Suppressor macrophage (primary cell): ENCODE measurements around the gene ATP6V1E1.

Experiments used
- DNase-seq, 4 experiments: peaks; one replicate each; pipeline ENCODE4 v3.0.0-alpha.2; 2020 to 2022

ATP6V1E1 gene

GRCh38 chr22:17633998-17634323 is 5.4 kb upstream of the ATP6V1E1 start:
- no peak for DNase-seq

GRCh38 chr22:17633217-17633997 is 4.9 kb upstream of the ATP6V1E1 start:
- DNase-seq = no peak

- no peak for DNase-seq
Measured at GRCh38 chr22:17631076-17631565, 2.6 kb upstream of the ATP6V1E1 start.

DNA sequence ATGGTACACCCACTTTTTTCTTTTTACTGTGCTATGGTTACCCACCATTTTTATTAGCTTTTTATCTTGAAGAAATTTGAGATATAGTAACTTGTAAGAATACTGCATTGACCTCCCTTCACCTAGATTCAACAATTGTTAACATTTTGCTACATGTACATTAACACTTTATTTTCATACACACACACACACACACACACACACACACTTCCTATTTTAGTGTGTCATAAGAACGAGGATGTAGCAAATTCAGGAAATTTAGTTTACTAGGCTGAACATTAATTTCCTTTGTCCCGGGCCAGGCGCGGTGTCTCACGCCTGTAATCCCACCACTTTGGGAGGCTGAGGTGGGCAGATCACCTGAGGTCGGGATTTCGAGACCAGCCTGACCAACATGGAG is 1.1 kb upstream of the ATP6V1E1 start:
- DNase-seq = peak; percentile 47 to 80 (median 56)

GRCh38 chr22:17629173-17629489 is 582 bp upstream of the ATP6V1E1 start:
- no peak for DNase-seq

DNA sequence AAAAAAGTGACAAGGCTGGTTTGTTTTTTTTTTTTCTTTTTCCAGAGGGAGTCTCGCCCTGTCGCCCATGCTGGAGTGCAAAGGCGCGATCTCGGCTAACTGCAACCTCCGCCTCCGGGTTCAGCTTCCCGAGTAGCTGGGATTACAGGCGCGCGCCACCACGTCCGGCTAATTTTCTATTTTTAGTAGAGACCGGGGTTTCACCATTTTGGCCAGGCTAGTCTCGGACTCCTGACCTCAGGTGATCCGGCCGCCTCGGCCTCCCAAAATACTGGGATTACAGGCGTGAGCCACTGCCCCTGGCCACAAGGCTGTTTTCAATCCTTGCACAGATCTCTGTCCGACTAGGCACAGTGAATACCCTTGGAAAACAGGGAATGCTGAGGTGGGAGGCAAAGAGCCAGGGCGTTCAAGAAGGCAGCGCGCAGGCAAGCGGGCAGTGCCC is 566 bp downstream of the ATP6V1E1 start:
- peak; percentile 17 to 56 (median 34) for DNase-seq

- DNase-seq = no peak
Measured at GRCh38 chr22:17613280-17613679, 15.3 kb downstream of the ATP6V1E1 start.

DNA sequence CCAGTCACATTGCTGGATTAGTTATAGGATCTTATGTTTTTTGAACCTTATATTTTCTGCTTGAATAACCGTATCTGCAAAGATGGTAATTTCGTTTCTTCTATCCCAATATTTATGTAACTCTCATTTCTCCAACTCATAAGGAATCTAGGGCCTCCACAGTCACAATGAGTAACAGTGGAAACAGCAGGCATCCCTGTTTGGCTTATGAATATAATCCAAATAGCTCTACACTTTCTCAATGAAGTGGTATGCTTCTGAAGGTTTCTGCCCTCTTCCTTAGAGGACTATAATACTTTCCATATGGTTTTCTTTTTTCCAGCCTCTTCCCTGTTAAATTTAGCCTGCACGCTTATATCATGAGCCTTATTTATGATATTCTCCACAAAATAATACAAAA is 16.5 kb downstream of the ATP6V1E1 start:
- DNase-seq = no peak

GRCh38 chr22:17607891-17608521 is 20.5 kb downstream of the ATP6V1E1 start:
- DNase-seq = no peak

- no peak for DNase-seq
Measured at GRCh38 chr22:17606496-17606895, 22.1 kb downstream of the ATP6V1E1 start.

DNA sequence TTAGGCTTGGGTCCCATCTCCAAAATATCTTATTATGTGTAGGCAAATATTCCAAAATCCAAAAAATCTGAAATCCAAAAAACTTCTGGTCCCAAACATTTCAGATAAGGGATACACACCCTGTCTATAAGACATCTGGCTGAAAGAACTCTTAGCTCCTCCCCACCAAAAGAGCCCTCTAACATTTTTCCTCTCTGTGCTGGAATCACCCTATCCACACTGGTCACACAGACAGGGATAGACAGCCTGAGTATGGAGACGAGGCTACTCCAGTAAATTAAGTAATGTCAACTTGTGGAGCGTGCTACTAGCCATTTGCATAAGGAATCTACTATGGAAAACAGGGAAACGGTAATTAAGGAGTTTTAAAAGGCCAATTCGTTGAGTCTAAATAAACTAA is 24.9 kb downstream of the ATP6V1E1 start:
- no peak for DNase-seq

DNA sequence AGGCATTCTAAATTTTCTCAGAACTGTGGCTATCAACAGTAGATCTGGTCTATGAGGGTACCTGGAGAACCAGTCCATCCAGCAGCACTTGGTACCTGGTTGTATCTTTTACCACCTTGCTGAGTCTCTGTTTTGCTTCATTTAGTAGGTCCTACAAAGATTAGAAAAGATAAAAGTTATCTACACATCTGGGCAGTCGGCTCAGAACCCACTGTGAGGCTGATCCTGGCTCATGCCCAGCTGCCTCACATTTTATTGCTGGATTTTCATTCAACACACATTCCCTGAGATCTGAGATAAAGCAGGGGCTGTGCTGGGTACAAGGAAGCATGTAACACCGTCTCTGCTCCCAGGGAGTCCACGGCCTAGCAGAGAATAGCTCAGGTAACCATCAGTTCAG is 27.5 kb downstream of the ATP6V1E1 start:
- DNase-seq = no peak

DNA sequence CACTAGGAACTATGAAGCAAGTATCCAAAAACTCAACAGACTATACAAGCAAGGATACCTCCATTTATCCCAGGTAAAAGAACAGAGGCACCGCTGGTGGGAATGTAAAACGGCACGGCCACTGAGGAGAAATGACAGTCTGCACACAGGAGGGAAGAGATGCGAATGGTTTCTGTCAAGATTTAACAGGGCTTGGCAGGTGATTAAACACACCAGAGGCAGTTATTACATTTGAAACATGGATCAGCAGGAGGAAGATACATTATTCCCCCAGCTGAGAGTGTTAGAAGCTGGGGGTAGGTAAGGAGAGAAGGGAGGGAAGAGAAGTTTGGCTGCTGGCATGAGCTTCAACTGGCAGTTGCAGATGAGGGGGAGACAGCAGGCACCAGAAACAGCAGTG is 30.2 kb downstream of the ATP6V1E1 start:
- no peak for DNase-seq

DNA sequence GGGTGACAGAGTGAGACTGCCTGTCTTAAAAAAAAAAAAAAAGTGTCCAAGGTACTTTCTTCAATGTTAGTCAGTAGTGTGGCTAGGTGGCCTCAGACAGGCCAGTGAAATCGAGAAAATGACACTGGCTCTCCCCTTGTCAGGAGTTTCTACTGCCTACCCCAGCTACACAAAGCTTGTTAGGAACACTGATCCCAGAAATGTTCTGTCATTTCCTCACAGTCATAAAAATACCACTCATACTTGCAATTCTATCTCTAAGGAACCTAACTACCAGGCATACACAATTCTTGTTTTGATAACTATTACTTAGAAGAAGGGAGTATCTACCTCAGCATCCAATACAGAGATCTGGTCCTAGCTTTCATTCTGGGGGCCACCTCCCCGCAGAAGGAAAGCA is 31.3 kb downstream of the ATP6V1E1 start:
- no peak for DNase-seq

DNA sequence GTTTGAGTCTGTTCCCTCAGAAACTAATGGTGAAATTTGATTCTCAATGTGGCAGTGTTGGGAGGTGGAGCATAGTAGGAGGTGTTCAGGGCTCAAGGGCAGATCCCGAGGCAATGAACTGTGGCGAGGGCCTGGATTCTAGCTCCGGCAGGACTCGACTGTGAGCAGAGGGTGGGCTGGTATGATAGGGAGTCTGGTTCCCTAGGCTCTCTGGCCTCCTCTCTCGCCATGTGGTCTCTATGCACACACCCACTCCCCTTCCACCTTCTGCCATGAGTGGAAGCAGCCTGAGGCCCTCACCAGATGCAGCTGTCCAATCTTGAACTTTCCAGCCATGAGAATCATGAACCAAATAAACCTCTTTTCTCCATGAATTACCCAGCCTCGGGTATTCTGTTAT is 32.3 kb downstream of the ATP6V1E1 start:
- DNase-seq = no peak

DNA sequence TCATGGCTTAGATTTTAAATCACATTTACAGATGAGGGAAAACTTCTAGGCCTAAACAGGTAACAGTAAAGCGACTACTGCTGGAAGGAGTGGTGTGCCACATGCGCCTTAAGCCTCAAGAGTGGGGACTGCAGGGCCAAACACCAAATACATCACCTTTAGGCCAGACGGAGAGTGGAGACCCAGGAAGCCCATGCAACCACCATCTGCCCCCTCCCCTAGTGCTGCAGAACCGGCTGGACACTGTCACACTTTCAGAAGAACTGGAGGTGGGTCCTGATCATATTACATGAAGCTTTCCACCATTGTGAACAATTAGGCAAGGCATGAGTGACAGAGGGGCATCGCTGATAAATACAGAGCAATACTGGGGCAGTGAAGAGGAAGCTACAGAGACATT is 36.3 kb downstream of the ATP6V1E1 start:
- no peak for DNase-seq

GRCh38 chr22:17590586-17590985 is 38.0 kb downstream of the ATP6V1E1 start:
- DNase-seq = no peak

DNA sequence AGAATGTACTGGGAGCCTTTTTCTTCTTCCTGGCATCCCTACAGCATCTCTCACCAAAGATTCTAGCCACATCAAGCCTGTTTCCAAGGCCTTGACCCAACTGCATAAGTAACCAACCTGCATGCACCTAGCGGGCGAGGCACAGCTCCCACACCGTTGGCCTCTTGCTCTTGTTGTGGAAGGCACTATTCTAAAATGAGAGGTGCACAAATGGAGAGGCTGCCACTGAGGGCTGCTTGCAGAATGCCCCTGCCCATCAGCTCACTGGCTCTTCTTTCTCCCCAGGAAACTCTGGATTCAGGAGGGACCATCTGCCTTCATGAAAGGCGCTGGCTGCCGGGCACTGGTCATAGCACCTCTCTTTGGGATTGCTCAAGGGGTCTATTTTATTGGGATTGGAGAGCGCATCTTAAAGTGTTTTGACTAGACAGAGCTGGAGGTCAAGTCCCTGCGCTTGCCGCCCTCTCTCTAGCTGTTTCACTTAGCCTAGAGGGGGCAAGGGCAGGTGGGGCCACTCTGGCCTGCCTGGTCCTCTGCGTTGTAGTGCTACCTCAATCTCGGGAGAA is 38.7 kb downstream of the ATP6V1E1 start:
- DNase-seq = no peak

GRCh38 chr22:17588606-17589005 is 39.9 kb downstream of the ATP6V1E1 start:
- no peak for DNase-seq

GRCh38 chr22:17587629-17588028 is 40.9 kb downstream of the ATP6V1E1 start:
- no peak for DNase-seq

DNA sequence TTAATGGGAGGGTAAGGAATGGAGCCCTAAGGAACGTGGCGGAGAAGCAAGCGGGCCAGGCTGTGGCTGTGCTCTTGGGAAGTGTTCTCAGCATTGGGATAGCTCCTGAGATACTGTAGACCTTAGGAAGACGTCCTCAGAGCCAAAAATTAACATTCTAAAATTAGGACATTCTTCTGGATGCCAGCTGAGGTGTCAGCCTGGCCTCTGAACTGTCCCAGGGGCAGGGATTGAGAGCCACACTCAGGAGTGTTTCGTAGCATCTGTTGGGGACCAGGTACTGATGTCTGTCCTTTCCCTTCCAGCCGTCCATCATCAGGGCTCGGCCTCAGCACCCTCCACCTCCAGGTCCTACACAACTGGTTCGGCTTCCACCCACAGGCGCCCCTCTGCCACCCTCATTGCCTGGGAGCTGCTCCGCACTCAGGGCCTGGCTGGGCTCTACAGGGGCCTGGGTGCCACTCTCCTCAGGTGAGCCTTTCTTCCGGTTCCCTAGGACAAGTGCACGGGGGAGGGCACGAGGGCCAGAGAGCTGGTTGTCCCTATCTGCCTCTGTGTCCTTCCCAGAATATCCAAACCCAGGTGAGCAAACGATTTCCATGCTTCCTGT is 41.6 kb downstream of the ATP6V1E1 start:
- DNase-seq = no peak

DNA sequence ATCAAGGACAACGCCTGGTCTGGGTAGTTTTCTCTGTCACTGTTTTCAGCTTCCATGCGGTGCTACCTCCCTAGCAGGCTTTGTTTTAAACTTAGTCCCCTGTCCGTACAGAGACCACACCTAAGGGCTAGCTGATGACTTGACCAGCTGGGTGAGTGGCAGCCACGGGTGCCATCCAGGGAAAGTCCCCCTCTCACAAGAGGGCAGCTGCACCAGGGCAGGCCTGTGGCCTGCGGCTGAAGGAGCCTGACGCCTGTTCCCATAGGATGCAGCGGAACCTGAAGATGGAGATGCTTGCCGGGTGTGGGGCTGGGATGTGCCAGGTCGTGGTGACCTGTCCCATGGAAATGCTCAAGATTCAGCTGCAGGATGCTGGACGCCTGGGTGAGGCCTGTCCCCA is 45.4 kb downstream of the ATP6V1E1 start:
- DNase-seq = no peak

DNA sequence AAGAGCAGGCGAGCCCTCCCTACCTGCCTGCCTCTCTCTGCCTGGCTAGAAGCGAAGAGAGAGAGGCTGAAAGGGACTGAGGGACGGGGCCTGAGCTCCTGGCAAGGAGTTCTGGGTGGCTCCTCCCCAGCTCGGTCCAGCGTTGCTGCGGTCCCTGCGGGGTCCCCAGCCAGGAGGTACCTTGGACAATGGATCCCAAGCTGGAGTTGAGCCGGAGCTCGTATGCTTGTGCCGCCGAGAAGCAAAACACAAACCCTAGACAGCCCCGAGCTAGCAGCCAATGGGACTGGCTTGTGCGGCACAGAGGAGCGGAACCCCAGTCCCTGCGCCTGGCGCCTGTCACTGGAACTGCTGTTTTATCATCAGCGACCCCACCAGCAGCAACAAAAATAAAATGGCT is 46.9 kb downstream of the ATP6V1E1 start:
- no peak for DNase-seq

DNA sequence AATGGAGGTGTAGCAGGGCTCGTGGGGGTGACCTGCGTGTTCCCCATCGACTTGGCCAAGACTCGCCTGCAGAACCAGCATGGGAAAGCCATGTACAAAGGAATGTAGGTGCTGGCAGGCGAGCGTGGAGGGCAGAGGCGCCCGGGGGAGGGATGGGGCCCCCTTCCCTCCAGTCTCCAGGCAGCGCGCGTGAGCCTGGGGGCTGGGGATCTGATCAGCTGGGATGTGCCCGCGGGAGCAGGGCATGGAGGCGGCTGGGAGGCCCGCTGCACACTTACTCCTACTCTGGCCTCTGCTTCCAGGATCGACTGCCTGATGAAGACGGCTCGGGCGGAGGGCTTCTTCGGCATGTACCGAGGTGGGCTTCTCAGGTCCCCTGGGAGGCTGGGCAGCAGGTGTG is 47.5 kb downstream of the ATP6V1E1 start:
- no peak for DNase-seq
